ENCODE measurements around the gene MYH14.
A peak's percentile ranks its signal among the peaks of the same experiment; 100 is the strongest.

The MYH14 gene

GRCh38 chr19:50331221-50331993 is 128.0 kb downstream of the MYH14 start:
- H3K4me1 Mint-ChIP-seq: peaks cover 51% of the 10 kb centered on the region
- peaks cover 4% of the 10 kb centered on the region for H3K36me3 Mint-ChIP-seq (ENCODE audit: low read depth)
- H3K27me3 Mint-ChIP-seq (ENCODE audit: low read depth): peaks cover 30% of the 10 kb centered on the region
- TF ChIP-seq CTCF (IDR thresholded peaks at IDR 0.05; ENCODE audit: unreplicated experiment in 3 of 3): no peak
- H3K4me3 Mint-ChIP-seq: peak overlapping the region; percentile 90 to 94 (median 92)
- H3K9me3 Mint-ChIP-seq: peaks cover 13% of the 10 kb centered on the region
- peak overlapping the region; percentile 98 to 100 (median 99) for H3K27ac Mint-ChIP-seq

GRCh38 chr19:50331994-50332243 is 128.5 kb downstream of the MYH14 start:
- peak overlapping the region; percentile 90 to 94 (median 92) for H3K4me3 Mint-ChIP-seq
- H3K27me3 Mint-ChIP-seq (ENCODE audit: low read depth): peaks cover 25% of the 10 kb centered on the region
- peak overlapping the region; percentile 98 to 100 (median 99) for H3K27ac Mint-ChIP-seq
- TF ChIP-seq CTCF (IDR thresholded peaks at IDR 0.05; ENCODE audit: unreplicated experiment in 3 of 3): no peak
- H3K4me1 Mint-ChIP-seq: peaks cover 46% of the 10 kb centered on the region
- peaks cover 13% of the 10 kb centered on the region for H3K9me3 Mint-ChIP-seq
- peaks cover 4% of the 10 kb centered on the region for H3K36me3 Mint-ChIP-seq (ENCODE audit: low read depth)

GRCh38 chr19:50332244-50333038 is 129.0 kb downstream of the MYH14 start:
- Mint-ChIP-seq H3K4me1 (peaks cover 40% of the 10 kb centered on the region), H3K9me3 (peaks cover 16% of the 10 kb centered on the region), H3K36me3 (ENCODE audit: low read depth) (peaks cover 9% of the 10 kb centered on the region), H3K27ac (peak overlapping the region; percentile 98 to 100 (median 99)), H3K27me3 (ENCODE audit: low read depth) (peaks cover 20% of the 10 kb centered on the region), H3K4me3 (peak overlapping the region; percentile 90 to 94 (median 92))
- TF ChIP-seq CTCF (IDR thresholded peaks at IDR 0.05; ENCODE audit: unreplicated experiment in 3 of 3): no peak

DNA sequence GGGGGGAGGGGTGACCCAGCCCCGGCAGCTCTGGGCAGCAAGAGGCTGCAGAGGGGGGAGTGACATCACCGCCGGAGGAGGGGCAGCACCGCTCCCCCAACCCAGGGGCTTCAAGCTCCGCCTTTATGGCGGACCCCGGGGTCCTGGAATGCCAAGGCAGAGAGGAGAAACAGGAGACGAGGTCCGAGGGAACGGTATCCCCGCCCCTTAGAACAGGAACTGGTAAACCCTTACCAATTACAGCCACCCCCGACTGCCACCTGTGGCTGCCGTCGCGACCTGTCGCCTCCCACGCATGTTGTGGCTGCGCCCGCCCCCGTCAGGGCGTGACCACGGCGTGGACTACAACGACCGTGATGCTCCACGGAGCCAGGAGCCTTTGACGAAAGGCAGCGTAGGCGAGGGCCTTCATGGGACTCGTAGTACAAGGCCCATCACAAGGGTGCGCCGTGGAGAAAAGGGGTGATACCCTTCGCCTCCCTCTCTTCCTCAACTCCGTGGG is 129.9 kb downstream of the MYH14 start:
- no peak for TF ChIP-seq CTCF (IDR thresholded peaks at IDR 0.05; ENCODE audit: unreplicated experiment in 3 of 3)
- peaks cover 37% of the 10 kb centered on the region for H3K4me1 Mint-ChIP-seq
- H3K4me3 Mint-ChIP-seq: peak overlapping the region; percentile 90 to 94 (median 92)
- H3K27me3 Mint-ChIP-seq (ENCODE audit: low read depth): peaks cover 14% of the 10 kb centered on the region
- H3K36me3 Mint-ChIP-seq (ENCODE audit: low read depth): peaks cover 12% of the 10 kb centered on the region
- H3K27ac Mint-ChIP-seq: peak overlapping the region; percentile 98 to 100 (median 99)
- peaks cover 16% of the 10 kb centered on the region for H3K9me3 Mint-ChIP-seq

- Mint-ChIP-seq H3K27me3 (ENCODE audit: low read depth) (peaks cover 12% of the 10 kb centered on the region), H3K4me1 (peaks cover 37% of the 10 kb centered on the region), H3K27ac (peak overlapping the region; percentile 98 to 100 (median 99)), H3K4me3 (peak overlapping the region; percentile 90 to 94 (median 92)), H3K36me3 (ENCODE audit: low read depth) (peaks cover 12% of the 10 kb centered on the region), H3K9me3 (peaks cover 16% of the 10 kb centered on the region)
- no peak for TF ChIP-seq CTCF (IDR thresholded peaks at IDR 0.05; ENCODE audit: unreplicated experiment in 3 of 3)
Observed at GRCh38 chr19:50333737-50334617, 130.6 kb downstream of the MYH14 start.
